ENCODE results near the gene GALNT13. TPM values are rescaled to one million over a fixed set of nuclear protein-coding genes. Genes with fewer than 3 reads are reported as not detected.
A peak's percentile ranks its signal among the peaks of the same experiment; 100 is the strongest.

GALNT13 gene
- total RNA-seq, 1 donor from 2014 or later, result 2.5 TPM

DNA sequence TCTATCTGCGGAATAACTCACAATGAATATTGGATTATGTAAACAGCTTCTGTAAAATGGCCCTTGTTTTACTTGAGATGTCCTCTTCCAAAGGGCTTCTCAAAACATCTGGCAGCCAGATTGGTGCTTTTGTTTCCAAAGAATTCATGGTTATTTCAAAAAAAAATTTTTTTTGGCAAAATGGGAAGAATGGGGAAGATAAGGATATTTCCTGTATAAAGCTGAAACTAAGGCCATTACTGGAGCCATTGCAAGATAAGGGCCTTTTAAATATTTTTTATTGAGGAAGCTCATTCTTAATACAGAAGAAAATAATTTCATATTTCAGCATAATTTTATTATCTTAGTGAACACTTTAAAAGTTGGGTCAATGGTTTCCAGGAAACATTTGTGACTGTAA lies 259.1 kb downstream of the GALNT13 start:
- DNase-seq, result peak; percentile 41

DNA sequence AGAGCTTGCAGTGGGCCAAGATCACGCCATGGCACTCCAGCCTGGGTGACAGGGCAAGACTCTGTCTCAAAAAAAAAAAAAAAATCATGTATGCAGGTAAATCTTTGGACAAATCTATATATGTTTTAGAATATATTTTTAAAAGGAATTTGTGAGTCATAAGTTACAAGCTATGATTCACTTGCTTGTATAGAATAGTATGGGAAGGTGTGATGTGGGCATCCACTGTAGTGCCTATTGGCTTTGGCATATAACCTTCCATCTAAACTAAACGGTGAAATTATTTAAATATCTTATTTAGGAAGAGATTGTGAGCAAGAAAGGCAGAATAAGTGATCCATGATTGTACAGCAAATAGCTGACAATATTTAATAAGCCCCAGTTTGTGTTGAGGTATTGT lies 261.1 kb downstream of the GALNT13 start:
- DNase-seq, result no peak

DNA sequence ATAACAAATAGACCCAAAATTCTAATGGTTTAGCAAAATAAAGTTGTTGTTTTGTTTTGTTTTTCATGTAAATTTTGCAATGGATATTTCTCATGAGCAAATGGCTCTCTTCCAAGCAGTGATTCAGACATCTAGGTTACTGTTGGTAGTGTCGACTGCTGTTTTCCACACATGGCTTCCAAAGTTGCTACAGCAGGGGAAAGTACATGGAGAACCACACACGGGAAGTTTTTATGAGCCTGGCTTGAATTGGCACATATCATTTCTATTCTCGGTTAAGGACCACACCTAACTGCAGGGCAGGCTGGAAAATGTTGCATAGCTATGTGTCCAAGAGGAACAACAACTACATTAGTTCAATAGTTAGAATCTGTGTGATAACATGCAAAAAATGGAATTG lies 262.1 kb downstream of the GALNT13 start:
- DNase-seq, result no peak

- no peak for DNase-seq
Observed at GRCh38 chr2:154140249-154141025, 268.7 kb downstream of the GALNT13 start.

DNA sequence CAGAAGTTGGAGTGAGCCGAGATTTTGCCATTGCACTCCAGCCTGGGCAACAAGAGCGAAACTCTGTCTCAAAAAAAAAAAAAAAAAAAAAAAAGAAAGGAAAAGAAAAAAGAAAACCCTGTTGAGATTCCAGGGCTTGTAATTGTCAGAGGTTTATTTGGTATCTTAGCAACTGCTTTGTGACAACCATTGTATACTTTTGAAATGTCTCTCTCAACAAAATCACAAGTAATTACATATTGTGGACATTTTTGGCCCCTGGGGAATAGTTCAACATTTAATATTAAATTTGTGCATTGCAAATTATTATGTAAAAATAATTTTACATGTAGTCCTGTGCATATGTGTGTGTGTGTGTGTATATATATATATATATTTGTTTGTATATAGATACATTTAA lies 270.8 kb downstream of the GALNT13 start:
- no peak for DNase-seq

DNA sequence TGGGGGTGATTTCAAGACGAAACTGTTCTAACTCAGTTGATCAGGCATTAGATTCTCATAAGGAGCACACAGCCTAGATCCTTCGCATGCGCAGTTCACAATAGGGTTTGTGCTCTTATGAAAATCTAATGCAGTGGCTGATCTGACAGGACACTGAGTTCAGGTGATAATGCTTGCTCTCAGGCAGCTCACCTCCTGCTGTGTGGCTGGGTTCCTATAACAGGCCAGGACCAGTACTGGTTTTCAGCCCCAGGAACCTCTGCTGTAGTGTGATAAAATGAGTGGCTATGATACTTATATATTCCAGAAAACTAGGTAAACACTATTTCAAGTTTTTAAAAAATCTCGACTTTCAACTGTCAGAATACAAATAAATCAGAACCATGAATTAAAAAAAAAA lies 271.4 kb downstream of the GALNT13 start:
- DNase-seq, result no peak

DNA sequence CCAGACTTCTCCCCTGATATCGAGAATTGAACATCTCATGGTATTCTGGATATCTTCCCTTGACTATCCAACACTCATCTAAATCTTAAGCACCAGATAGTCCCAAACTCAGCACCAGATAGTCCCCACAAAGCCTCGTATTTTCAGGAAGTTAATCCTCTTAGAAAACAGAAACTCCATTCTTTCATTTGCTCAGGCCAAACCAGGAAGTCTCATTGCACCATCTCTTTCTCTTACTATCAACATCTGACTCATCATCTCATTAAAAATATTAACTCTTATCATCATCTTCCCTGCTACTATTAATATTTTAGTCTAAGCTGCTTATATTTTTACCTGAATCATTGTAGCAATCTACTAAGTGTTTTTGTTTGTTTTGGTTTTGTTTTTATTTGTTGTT lies 286.4 kb downstream of the GALNT13 start:
- DNase-seq, result no peak

DNA sequence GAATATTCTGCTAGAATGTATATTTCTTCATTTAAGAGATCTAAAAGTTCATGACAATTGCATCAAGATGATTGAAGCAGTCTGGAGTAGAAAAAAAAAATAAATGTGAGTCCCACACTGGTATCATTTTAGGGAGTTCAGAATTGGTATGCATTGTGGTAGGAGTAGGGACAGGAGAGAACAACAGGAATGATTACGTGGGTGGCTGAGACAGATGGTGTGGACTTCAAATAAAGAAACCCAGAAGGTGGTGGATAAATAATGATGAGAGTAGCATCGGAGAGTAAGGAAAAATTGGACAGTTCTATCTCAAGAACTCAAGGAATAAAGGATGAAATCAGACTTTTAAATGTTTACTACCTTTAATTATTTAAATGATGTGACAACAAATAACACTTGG lies 289.6 kb downstream of the GALNT13 start:
- no peak for DNase-seq

DNA sequence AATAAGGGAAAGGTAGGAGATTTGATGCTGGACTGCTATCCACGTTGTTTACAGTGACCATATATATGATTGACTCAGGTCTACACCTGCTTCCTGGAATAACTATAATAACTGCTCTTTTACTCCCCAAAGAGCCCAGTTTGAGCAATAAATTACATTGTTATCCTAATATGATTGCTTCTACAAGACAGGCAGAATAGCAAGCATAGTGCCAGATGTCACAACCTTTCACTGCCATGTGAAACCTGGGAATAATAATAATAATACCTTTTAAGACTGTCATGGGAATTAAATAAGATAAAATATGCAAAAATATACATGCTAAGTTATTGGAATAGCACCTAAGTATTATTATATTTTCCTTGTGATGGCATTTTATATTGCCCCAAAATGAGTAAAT lies 298.7 kb downstream of the GALNT13 start:
- no peak for DNase-seq

DNA sequence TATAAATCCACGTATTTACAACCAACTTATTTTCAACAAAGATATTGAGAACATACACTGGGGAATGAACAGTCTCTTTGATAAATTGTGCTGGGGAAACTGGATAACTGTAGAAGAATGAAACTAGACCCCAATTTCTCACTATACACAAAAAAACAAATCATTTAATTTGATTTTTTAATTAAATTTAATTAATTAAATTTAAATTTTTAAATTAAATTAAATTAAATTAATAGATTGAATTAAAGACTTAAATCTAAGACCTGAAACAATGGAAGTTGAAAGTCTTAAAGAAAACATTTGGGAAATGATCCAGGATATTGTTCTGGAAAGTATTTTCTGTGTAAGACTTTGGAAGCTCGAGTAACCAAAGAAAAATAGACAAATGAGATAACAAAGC lies 301.4 kb downstream of the GALNT13 start:
- DNase-seq, result no peak

DNA sequence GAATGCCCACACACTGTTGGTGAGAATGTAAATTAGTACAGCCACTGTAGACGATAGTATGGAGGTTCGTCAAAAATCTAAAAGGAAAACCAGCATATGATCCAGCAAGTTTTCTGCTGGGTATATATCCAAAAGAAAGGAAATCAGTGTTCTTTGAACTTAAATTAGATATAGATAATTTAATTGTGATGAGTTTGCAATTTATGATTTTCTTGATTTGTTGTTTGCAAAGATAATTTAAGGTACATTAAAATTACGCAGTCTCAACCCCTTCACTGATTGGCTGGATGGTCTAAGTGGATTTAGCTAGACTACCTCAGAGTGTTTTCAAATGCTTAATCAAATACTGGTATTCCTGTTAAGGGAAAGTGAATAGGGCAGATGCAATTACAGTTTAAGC lies 302.2 kb downstream of the GALNT13 start:
- DNase-seq, result no peak

GRCh38 chr2:154182008-154182407 lies 310.3 kb downstream of the GALNT13 start:
- DNase-seq, result no peak

DNA sequence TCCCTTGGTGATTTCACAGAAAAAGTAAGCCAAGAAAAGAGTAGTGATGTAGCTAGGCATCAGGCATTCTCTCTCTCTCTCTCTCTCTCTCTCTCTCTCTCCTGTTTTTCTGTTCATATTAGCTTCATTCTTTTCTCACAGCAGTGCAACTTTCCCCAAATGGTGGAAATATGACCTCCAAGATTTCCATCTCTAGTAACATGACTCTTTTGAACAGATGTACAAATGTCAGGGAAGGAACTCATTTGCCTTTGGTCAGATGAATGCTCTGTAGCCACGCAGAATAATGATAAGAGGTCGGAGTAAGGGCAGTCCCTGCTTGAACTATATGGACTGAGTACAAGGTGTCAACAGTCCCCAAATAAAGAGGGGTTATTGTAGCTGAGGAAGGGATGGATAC lies 316.2 kb downstream of the GALNT13 start:
- DNase-seq, result no peak

GRCh38 chr2:154189953-154190352 lies 318.2 kb downstream of the GALNT13 start:
- no peak for DNase-seq

DNA sequence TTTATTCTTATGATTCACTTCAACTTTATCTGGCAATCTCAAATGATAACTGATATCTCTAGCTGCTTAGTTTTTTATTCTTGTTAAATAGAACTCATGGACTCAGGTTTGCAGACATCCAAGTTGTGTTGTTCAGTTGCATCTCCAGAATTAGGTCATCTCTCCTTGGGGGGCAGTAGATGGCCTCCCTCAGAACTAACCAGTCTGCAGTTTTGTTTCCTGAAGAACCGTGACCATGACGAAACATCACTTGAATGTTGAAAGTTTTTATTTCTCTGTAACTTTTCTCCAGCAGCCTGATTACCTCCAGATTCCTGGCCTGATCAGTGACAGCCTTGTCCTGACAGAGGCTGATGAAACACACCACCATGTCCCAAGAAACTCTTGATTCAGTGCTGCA lies 321.5 kb downstream of the GALNT13 start:
- peak; percentile 8 for DNase-seq

GRCh38 chr2:154194909-154195643 lies 323.4 kb downstream of the GALNT13 start:
- DNase-seq, result no peak

DNA sequence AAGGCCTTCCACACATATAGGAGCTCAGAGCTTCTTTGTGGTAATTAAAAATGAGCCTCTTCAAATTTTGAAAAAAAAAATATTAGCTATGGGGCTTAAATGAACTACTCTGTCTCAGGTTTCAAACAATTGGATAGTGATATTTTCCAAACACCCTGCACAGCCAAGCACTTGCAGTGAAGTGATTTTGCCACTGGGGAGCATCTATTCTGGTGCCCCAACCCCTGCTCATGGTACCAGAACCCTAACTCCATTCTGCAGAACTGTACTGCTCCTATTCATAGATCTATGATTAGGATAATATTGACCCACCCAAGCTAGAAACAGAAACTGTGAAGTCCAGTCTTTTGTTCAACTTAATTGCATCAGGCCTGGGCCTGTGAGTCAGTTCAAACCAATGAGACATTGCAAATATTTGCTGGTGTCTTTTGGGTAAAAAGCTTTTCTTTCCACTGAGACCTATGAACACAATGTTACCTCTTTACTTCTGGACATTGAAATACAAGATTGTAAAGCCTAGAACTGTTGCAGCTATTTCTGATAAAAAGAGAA lies 324.0 kb downstream of the GALNT13 start:
- no peak for DNase-seq

DNA sequence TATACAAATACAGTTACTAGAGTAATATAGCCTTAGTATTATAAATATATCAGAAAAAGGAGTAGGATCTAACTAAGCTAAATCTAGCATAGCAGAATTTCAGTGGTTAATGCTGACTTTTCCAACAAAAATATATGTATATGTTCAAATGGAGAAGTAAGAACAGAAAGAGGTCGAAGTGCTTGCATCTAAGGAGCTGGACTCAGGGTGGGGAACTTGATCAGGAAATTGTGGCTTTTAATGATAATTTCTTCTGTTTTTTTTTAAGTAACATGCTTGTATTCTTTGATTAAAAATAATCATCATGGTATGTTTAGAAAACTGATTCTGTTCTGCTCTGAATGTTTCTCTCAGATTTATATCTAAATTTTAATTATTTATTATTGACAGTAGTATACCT lies 327.1 kb downstream of the GALNT13 start:
- DNase-seq, result no peak

DNA sequence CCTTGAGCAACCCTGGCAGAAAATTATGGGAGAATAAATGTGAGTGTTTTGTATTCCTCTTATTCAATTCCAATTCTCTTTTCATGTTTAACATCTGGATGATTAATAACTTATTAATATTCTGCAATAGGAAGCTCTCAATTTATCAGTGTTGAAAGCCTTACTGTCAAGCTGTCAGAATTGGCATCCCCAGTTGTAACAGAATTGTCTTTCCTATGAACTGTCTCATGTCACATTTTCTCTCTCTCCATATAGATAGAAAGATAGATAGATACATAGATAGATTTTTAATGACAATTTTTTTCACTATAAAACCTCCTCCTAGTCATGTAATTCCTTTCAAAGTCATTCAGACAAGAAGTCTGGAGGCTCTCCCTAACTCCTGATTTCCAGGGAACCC lies 331.5 kb downstream of the GALNT13 start:
- DNase-seq, result no peak

GRCh38 chr2:154203902-154204301 lies 332.2 kb downstream of the GALNT13 start:
- DNase-seq, result no peak

GRCh38 chr2:154207288-154208047 lies 335.7 kb downstream of the GALNT13 start:
- no peak for DNase-seq

DNA sequence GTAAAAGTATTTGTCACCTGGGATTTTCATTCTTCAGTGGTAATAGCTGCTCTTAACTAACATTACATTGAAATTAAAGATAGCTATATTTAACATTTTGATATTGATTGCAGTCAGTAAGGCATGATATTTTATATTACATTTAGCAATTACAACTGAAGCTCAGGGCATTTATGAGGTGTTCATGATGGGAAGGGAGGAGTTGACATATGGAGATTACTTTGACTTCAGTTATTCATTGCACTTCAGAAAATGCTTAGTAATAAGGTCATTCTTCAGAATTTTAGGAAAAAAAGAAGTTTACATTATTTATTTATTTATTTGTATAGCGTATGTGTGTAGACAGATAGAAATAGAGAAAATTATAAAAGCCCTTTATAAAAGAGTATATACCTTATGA lies 352.0 kb downstream of the GALNT13 start:
- DNase-seq, result no peak

DNA sequence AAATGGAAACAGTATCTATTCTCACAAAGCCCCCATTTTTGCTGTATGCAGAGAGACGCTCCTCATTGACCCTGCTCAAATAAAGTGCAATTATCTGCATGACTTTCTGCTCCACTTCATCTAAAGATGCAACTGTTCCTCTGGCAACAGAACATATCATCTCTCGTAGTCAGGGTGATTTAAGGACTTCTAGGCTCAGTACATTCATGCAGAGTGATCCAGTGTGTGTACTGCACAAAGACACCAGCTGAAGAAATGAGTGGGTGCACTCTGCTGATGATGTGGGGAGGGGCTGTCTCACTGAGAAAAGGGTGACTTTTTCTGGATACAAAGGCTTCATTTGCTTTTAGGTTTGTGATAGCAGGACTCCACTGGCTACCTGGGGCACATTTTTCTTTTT lies 355.2 kb downstream of the GALNT13 start:
- DNase-seq, result no peak
